Measurements from ENCODE around the gene SCO2. TPM values are rescaled to one million over a fixed set of nuclear protein-coding genes. Genes with fewer than 3 reads are reported as not detected.

SCO2 gene
- total and polyA plus RNA-seq, 9 of the 15 experiments (the other 6 are each of a cell fraction or from before 2014, with no cell fraction given): 0.34 to 4.0 (median 1.1) TPM; not detected in 3

DNA sequence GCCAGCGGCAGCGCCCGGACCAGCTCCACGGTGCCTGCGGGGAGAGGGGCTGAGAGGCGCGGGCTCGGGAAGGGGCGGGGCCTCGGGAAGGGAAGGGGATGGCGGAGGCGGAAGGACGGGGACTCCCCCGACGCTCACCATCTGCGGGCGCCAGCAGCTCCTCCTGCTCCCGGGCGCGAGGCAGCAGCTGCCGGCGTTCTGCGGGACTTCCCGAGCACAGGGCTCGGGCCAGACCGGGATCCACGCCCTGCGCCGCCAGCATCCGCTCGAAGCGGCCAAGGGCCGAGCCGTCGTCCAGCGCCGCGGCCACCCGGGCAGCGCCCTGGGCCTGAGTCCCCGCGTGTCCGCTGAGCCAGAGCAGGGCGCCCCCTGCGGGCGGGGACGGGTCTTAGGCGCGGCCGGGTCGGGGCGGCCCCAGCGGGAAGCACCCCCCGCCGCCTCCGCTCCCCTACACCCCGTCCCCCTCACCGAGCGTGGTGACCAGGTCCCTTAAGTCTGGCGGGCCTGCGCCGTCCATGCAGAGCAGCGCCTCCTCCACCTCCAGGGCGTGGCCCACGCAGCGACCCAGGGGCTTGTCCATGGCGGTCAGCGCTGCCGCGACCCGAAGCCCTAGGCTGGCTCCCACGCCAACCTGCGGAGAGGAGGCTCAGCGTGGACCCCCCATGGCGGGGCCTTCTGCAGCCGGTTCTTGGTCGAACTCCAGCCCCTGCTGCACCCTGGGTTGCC, 873 bp upstream of the SCO2 start (continued):
- TF ChIP-seq, protein P1, sequence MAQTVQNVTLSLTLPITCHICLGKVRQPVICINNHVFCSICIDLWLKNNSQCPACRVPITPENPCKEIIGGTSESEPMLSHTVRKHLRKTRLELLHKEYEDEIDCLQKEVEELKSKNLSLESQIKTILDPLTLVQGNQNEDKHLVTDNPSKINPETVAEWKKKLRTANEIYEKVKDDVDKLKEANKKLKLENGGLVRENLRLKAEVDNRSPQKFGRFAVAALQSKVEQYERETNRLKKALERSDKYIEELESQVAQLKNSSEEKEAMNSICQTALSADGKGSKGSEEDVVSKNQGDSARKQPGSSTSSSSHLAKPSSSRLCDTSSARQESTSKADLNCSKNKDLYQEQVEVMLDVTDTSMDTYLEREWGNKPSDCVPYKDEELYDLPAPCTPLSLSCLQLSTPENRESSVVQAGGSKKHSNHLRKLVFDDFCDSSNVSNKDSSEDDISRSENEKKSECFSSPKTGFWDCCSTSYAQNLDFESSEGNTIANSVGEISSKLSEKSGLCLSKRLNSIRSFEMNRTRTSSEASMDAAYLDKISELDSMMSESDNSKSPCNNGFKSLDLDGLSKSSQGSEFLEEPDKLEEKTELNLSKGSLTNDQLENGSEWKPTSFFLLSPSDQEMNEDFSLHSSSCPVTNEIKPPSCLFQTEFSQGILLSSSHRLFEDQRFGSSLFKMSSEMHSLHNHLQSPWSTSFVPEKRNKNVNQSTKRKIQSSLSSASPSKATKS (CRISPR knock-in tag; IDR thresholded peaks at IDR 0.05): no peak
- no peak for TF ChIP-seq ZFP1 (CRISPR knock-in tag; IDR thresholded peaks at IDR 0.05)
- TF ChIP-seq MAFK (IDR thresholded peaks at IDR 0.05; ENCODE audit: low read length): no peak
- TF ChIP-seq HINFP (tag; conservative IDR thresholded peaks at IDR 0.05; ENCODE audit: low read depth): no peak
- no peak for TF ChIP-seq MAFF (IDR thresholded peaks at IDR 0.05; ENCODE audit: low read length)
- TF ChIP-seq ZBTB34 (CRISPR knock-in tag; IDR thresholded peaks at IDR 0.05): no peak
- TF ChIP-seq ZNF644 (tag; IDR thresholded peaks at IDR 0.05; ENCODE audit: low read depth): no peak
- TF ChIP-seq SOX6 (IDR thresholded peaks at IDR 0.05): no peak
- peak; percentile 77 for TF ChIP-seq ZFX (CRISPR knock-in tag; IDR thresholded peaks at IDR 0.05)
- no peak; a peak in 2 of 4 replicates for TF ChIP-seq SIN3A (IDR thresholded peaks at IDR 0.05; ENCODE audit: borderline replicate concordance in 2 of 2, control insufficient read depth in 1 of 2, low read depth in 2 of 2, low read length in 2 of 2)
- no peak for TF ChIP-seq FOXJ2 (tag; IDR thresholded peaks at IDR 0.05)
- TF ChIP-seq PHB (CRISPR knock-in tag; IDR thresholded peaks at IDR 0.05): no peak
- no peak for TF ChIP-seq XRCC4 (IDR thresholded peaks at IDR 0.05; ENCODE audit: extremely low read depth, insufficient read depth, insufficient read length)
- peak; percentile 12 for TF ChIP-seq NEUROD1 (IDR thresholded peaks at IDR 0.05; ENCODE audit: borderline replicate concordance, low read depth, low read length, partially characterized antibody)
- peak; percentile 46; the same call in 1 of the 2 replicates for TF ChIP-seq RB1 (IDR thresholded peaks at IDR 0.05; ENCODE audit: low read depth)
- no peak for TF ChIP-seq NFATC3 (IDR thresholded peaks at IDR 0.05)
- no peak for TF ChIP-seq ZNF551 (CRISPR knock-in tag; IDR thresholded peaks at IDR 0.05)
- peak in 1 of 2 experiments; percentile 67; a peak in 2 of 4 replicates for TF ChIP-seq NONO (IDR thresholded peaks at IDR 0.05; ENCODE audit: low read depth in 2 of 2, low read length in 1 of 2)
- TF ChIP-seq ZNF239 (CRISPR knock-in tag; IDR thresholded peaks at IDR 0.05): no peak
- no peak for TF ChIP-seq TAL1 (IDR thresholded peaks at IDR 0.05)
- peak; percentile 58; the same call in 1 of the 2 replicates for TF ChIP-seq TARDBP (IDR thresholded peaks at IDR 0.05)
- TF ChIP-seq, protein P2, sequence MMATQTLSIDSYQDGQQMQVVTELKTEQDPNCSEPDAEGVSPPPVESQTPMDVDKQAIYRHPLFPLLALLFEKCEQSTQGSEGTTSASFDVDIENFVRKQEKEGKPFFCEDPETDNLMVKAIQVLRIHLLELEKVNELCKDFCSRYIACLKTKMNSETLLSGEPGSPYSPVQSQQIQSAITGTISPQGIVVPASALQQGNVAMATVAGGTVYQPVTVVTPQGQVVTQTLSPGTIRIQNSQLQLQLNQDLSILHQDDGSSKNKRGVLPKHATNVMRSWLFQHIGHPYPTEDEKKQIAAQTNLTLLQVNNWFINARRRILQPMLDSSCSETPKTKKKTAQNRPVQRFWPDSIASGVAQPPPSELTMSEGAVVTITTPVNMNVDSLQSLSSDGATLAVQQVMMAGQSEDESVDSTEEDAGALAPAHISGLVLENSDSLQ (IDR thresholded peaks at IDR 0.05): no peak
- TF ChIP-seq ZKSCAN8 (CRISPR knock-in tag; IDR thresholded peaks at IDR 0.05): no peak
- TF ChIP-seq BACH1 (tag; IDR thresholded peaks at IDR 0.05): no peak
